ENCODE data around the gene DNM1L.

DNA sequence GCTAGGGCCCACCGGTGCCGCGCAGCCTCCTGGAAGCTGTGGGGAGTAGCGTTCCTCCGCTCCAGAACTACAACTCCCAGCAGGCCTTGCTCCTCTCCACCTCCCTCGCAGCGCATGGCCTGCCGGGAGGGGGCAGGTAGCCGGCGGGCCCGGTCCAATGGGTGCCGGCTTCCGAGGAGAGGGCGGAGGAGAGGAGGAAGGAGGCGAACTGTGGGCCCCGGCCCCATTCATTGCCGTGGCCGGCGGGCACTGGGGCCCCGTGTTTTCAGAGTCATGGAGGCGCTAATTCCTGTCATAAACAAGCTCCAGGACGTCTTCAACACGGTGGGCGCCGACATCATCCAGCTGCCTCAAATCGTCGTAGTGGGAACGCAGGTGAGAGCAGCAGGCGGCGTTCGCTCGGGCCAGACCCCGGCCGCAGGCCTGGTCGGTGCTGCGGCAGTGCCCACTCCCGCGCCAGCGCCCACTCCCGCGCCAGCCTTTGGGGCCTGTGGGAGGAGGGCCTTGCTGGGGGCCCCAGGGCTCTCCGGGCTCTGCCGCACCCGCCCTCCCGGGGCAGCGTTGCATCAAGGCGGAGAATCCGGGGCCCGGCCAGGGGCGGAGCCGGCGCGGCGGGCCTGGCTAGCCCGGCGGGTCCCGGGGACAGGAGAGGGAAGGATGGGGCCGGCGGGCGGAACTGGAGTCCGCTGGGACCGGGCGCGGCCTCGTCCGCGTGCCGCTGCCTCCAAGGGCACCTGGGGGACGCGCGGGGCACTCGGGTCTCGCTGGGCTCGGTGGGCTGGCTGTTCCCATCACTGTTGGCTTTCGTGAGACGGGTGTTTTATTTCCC, at the start of gene DNM1L:
- TF ChIP-seq, protein P1, sequence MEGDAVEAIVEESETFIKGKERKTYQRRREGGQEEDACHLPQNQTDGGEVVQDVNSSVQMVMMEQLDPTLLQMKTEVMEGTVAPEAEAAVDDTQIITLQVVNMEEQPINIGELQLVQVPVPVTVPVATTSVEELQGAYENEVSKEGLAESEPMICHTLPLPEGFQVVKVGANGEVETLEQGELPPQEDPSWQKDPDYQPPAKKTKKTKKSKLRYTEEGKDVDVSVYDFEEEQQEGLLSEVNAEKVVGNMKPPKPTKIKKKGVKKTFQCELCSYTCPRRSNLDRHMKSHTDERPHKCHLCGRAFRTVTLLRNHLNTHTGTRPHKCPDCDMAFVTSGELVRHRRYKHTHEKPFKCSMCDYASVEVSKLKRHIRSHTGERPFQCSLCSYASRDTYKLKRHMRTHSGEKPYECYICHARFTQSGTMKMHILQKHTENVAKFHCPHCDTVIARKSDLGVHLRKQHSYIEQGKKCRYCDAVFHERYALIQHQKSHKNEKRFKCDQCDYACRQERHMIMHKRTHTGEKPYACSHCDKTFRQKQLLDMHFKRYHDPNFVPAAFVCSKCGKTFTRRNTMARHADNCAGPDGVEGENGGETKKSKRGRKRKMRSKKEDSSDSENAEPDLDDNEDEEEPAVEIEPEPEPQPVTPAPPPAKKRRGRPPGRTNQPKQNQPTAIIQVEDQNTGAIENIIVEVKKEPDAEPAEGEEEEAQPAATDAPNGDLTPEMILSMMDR (IDR thresholded peaks at IDR 0.05; ENCODE audit: low read length), result no peak
- TF ChIP-seq EZH2 (IDR thresholded peaks at IDR 0.05; ENCODE audit: borderline replicate concordance, low read length), result no peak
